Measurements from ENCODE around the gene INSYN2B. TPM values are rescaled to one million over a fixed set of nuclear protein-coding genes. Genes with fewer than 3 reads are reported as not detected.

Gene INSYN2B
- total and polyA plus RNA-seq, 7 experiments from 2014 or later = 0.08 to 0.12 TPM; not detected in 5

GRCh38 chr5:169828385-169828784 lies 151.9 kb downstream of the INSYN2B start:
- no peak overlapping the region for H3K4me3 ChIP-seq (ENCODE audit: low read length)
- H3K27me3 Mint-ChIP-seq = no peaks in the 10 kb centered on the region
- peaks cover 0 to 2% (median 0%) of the 10 kb centered on the region in 11 donors for H3K9me3 Mint-ChIP-seq
- peaks cover 0 to 7% (median 0%) of the 10 kb centered on the region in 3 experiments for H3K36me3 ChIP-seq (ENCODE audit: control insufficient read depth in 2 of 3, insufficient read depth in 3 of 3, low read length in 3 of 3)
- no peak for DNase-seq
- H3K27ac ChIP-seq (ENCODE audit: low read depth, low read length) = no peak overlapping the region
- H3K4me1 Mint-ChIP-seq = peaks cover 0 to 36% (median 6%) of the 10 kb centered on the region in 7 donors
- intact Hi-C loops (cut with micrococcal nuclease) = no loop called here
- POLR2A ChIA-PET = no interaction called here
- no peaks in the 10 kb centered on the region for H3K4me1 ChIP-seq (ENCODE audit: control insufficient read depth in 2 of 2, insufficient read depth in 2 of 2, low read length in 2 of 2)
- H3K27me3 ChIP-seq (ENCODE audit: control insufficient read depth in 2 of 2, insufficient read depth in 2 of 2, low read length in 2 of 2) = no peaks in the 10 kb centered on the region
- H3K36me3 Mint-ChIP-seq = peaks cover 0 to 56% (median 24%) of the 10 kb centered on the region in 5 donors
- H3K27ac Mint-ChIP-seq = peak overlapping the region in 1 of 9 donors; percentile 36
- no peak overlapping the region for H3K4me3 Mint-ChIP-seq
- H3K9me3 ChIP-seq (ENCODE audit: control insufficient read depth in 2 of 3, low read length in 3 of 3) = no peaks in the 10 kb centered on the region
- CTCF ChIA-PET = interaction anchor here (0.6 kb wide), 1 partner anchor 70 kb away, joined by 3 read pairs; no protein-coding TSS in a partner anchor
- peak; percentile 29 for ATAC-seq

GRCh38 chr5:169827769-169828168 lies 152.5 kb downstream of the INSYN2B start:
- ChIA-PET POLR2A (no interaction called here), CTCF (no interaction called here)
- intact Hi-C loops (cut with micrococcal nuclease) = no loop called here
- Histone ChIP-seq H3K36me3 (ENCODE audit: control insufficient read depth in 2 of 3, insufficient read depth in 3 of 3, low read length in 3 of 3) (peaks cover 0 to 7% (median 0%) of the 10 kb centered on the region in 3 experiments), H3K27me3 (ENCODE audit: control insufficient read depth in 2 of 2, insufficient read depth in 2 of 2, low read length in 2 of 2) (no peaks in the 10 kb centered on the region), H3K27ac (ENCODE audit: low read depth, low read length) (no peak overlapping the region), H3K4me1 (ENCODE audit: control insufficient read depth in 2 of 2, insufficient read depth in 2 of 2, low read length in 2 of 2) (no peaks in the 10 kb centered on the region), H3K9me3 (ENCODE audit: control insufficient read depth in 2 of 3, low read length in 3 of 3) (no peaks in the 10 kb centered on the region), H3K4me3 (ENCODE audit: low read length) (no peak overlapping the region)
- Mint-ChIP-seq H3K9me3 (peaks cover 0 to 4% (median 0%) of the 10 kb centered on the region in 11 donors), H3K27ac (peak overlapping the region in 3 of 9 donors; percentile 37 to 70 (median 60)), H3K36me3 (peaks cover 0 to 56% (median 27%) of the 10 kb centered on the region in 5 donors), H3K27me3 (no peaks in the 10 kb centered on the region), H3K4me1 (peaks cover 0 to 31% (median 6%) of the 10 kb centered on the region in 7 donors), H3K4me3 (no peak overlapping the region)
- ATAC-seq (no peak), DNase-seq (no peak)

- Mint-ChIP-seq H3K4me1 (peaks cover 0 to 19% (median 6%) of the 10 kb centered on the region in 7 donors), H3K4me3 (no peak overlapping the region), H3K36me3 (peaks cover 0 to 55% (median 27%) of the 10 kb centered on the region in 5 donors), H3K9me3 (peaks cover 0 to 12% (median 0%) of the 10 kb centered on the region in 11 donors), H3K27me3 (no peaks in the 10 kb centered on the region), H3K27ac (peak overlapping the region in 2 of 9 donors; percentile 27 to 28)
- H3K27ac ChIP-seq (ENCODE audit: low read depth, low read length) = no peak overlapping the region
- H3K9me3 ChIP-seq (ENCODE audit: control insufficient read depth in 2 of 3, low read length in 3 of 3) = no peaks in the 10 kb centered on the region
- ATAC-seq (no peak), DNase-seq (no peak)
- POLR2A ChIA-PET = no interaction called here
- H3K4me1 ChIP-seq (ENCODE audit: control insufficient read depth in 2 of 2, insufficient read depth in 2 of 2, low read length in 2 of 2) = no peaks in the 10 kb centered on the region
- no peak overlapping the region for H3K4me3 ChIP-seq (ENCODE audit: low read length)
- peaks cover 0 to 7% (median 0%) of the 10 kb centered on the region in 3 experiments for H3K36me3 ChIP-seq (ENCODE audit: control insufficient read depth in 2 of 3, insufficient read depth in 3 of 3, low read length in 3 of 3)
- H3K27me3 ChIP-seq (ENCODE audit: control insufficient read depth in 2 of 2, insufficient read depth in 2 of 2, low read length in 2 of 2) = no peaks in the 10 kb centered on the region
- intact Hi-C loops (cut with micrococcal nuclease) = no loop called here
- CTCF ChIA-PET = no interaction called here
Observed at GRCh38 chr5:169826618-169827017, 153.7 kb downstream of the INSYN2B start.

- no peaks in the 10 kb centered on the region for H3K27me3 ChIP-seq (ENCODE audit: control insufficient read depth in 2 of 2, insufficient read depth in 2 of 2, low read length in 2 of 2)
- Mint-ChIP-seq H3K4me1 (peaks cover 0 to 11% (median 3%) of the 10 kb centered on the region in 7 donors), H3K4me3 (no peak overlapping the region), H3K27ac (peak overlapping the region in 1 of 9 donors; percentile 44), H3K9me3 (peaks cover 0 to 2% (median 0%) of the 10 kb centered on the region in 11 donors), H3K36me3 (peaks cover 45 to 77% (median 68%) of the 10 kb centered on the region in 5 donors), H3K27me3 (no peaks in the 10 kb centered on the region)
- POLR2A ChIA-PET = no interaction called here
- no peak for DNase-seq
- H3K4me3 ChIP-seq (ENCODE audit: low read length) = no peak overlapping the region
- H3K9me3 ChIP-seq (ENCODE audit: control insufficient read depth in 2 of 3, low read length in 3 of 3) = no peaks in the 10 kb centered on the region
- H3K36me3 ChIP-seq (ENCODE audit: control insufficient read depth in 2 of 3, insufficient read depth in 3 of 3, low read length in 3 of 3) = peaks cover 0 to 59% (median 5%) of the 10 kb centered on the region in 3 experiments
- H3K4me1 ChIP-seq (ENCODE audit: control insufficient read depth in 2 of 2, insufficient read depth in 2 of 2, low read length in 2 of 2) = no peaks in the 10 kb centered on the region
- CTCF ChIA-PET = no interaction called here
- H3K27ac ChIP-seq (ENCODE audit: low read depth, low read length) = no peak overlapping the region
- intact Hi-C loops (cut with micrococcal nuclease) = no loop called here
- no peak for ATAC-seq
Observed at GRCh38 chr5:169817031-169817430, 163.3 kb downstream of the INSYN2B start.

- Histone ChIP-seq H3K27ac (ENCODE audit: low read depth, low read length) (no peak overlapping the region), H3K4me1 (ENCODE audit: control insufficient read depth in 2 of 2, insufficient read depth in 2 of 2, low read length in 2 of 2) (no peaks in the 10 kb centered on the region), H3K9me3 (ENCODE audit: control insufficient read depth in 2 of 3, low read length in 3 of 3) (no peaks in the 10 kb centered on the region), H3K36me3 (ENCODE audit: control insufficient read depth in 2 of 3, insufficient read depth in 3 of 3, low read length in 3 of 3) (peaks cover 3 to 72% (median 5%) of the 10 kb centered on the region in 3 experiments), H3K27me3 (ENCODE audit: control insufficient read depth in 2 of 2, insufficient read depth in 2 of 2, low read length in 2 of 2) (no peaks in the 10 kb centered on the region), H3K4me3 (ENCODE audit: low read length) (no peak overlapping the region)
- ATAC-seq (no peak), DNase-seq (no peak)
- CTCF ChIA-PET = no interaction called here
- Mint-ChIP-seq H3K9me3 (no peaks in the 10 kb centered on the region), H3K4me3 (no peak overlapping the region), H3K36me3 (peaks cover 60 to 89% (median 82%) of the 10 kb centered on the region in 5 donors), H3K27ac (no peak overlapping the region), H3K4me1 (peaks cover 3 to 19% (median 9%) of the 10 kb centered on the region in 7 donors), H3K27me3 (no peaks in the 10 kb centered on the region)
- POLR2A ChIA-PET = no interaction called here
- intact Hi-C loops (cut with micrococcal nuclease) = no loop called here
Observed at GRCh38 chr5:169814522-169814921, 165.8 kb downstream of the INSYN2B start.

Small RNA genes within 50 kb of the gene (microRNA-seq; reads per million reads assigned to microRNA genes)
- not detected for gene MIR378E (ENCODE audit: borderline microRNAs expressed)

Other genes starting within 250 kb of the INSYN2B start
- under 1 TPM in 2 of 5 experiments, not detected in 3; 0.13 to 0.29 TPM for gene FOXI1, start 125.4 kb upstream of the INSYN2B start, total RNA-seq
- not detected for gene FOXI1, start 125.4 kb upstream of the INSYN2B start, polyA plus RNA-seq